Panc1 (cell line): ENCODE results near the gene IL20RA.

Experiments used
- POLR2AphosphoS5 ChIP-seq: IDR thresholded peaks from 2 replicates; pipeline ENCODE4 v1.6.1; 2012; ENCODE audit warnings: mild to moderate bottlenecking, low read depth, low read length, moderate library complexity
- SIN3A ChIP-seq: IDR thresholded peaks from 2 replicates; pipeline ENCODE4 v1.6.1; 2012; ENCODE audit warnings: low read depth, mild to moderate bottlenecking, low read length, moderate library complexity, borderline replicate concordance; ENCODE audit not compliant: insufficient read depth
- TF ChIP-seq, protein P1 (sequence below): fragments of 450-650 bp; IDR thresholded peaks from 2 replicates; pipeline ENCODE4 v1.5.1; 2017; ENCODE audit warnings: mild to moderate bottlenecking

DNA sequence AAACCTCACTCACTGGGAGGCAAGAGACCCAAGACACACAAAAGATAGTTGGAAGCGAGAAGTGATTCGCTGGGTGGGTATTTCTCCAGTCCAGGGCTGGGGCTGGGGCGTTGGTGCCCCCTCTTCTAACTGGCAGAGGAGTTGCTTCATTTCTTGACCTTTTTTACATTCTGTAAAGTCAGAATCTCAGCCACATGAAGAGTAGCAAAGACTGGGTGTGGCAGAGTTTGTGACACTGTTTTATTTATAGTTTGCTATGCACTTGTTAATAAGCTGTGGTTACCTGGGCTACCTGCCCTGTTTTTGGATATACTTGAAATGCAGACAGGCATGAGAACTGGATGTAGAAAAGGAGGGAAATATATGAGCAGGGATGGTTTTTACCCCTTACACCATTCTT is 42.3 kb downstream of the IL20RA start:
- TF ChIP-seq, protein P1, sequence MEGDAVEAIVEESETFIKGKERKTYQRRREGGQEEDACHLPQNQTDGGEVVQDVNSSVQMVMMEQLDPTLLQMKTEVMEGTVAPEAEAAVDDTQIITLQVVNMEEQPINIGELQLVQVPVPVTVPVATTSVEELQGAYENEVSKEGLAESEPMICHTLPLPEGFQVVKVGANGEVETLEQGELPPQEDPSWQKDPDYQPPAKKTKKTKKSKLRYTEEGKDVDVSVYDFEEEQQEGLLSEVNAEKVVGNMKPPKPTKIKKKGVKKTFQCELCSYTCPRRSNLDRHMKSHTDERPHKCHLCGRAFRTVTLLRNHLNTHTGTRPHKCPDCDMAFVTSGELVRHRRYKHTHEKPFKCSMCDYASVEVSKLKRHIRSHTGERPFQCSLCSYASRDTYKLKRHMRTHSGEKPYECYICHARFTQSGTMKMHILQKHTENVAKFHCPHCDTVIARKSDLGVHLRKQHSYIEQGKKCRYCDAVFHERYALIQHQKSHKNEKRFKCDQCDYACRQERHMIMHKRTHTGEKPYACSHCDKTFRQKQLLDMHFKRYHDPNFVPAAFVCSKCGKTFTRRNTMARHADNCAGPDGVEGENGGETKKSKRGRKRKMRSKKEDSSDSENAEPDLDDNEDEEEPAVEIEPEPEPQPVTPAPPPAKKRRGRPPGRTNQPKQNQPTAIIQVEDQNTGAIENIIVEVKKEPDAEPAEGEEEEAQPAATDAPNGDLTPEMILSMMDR = no peak
- no peak for TF ChIP-seq POLR2AphosphoS5
- TF ChIP-seq SIN3A = no peak
